GM18502 (cell line): ENCODE measurements around the gene CHST10.
"Not testable (repeated sequence)": the region's sequence is repeated elsewhere in the genome, so short reads cannot be mapped to it uniquely, and the experiment has no call there.

Experiments used
- ATAC-seq: cut with Tn5 transposase; IDR thresholded peaks from one replicate; pipeline ENCODE4 v1.9.1; 2021; ENCODE audit warnings: mild to moderate bottlenecking; ENCODE audit not compliant: unreplicated experiment, poor library complexity

The CHST10 gene

DNA sequence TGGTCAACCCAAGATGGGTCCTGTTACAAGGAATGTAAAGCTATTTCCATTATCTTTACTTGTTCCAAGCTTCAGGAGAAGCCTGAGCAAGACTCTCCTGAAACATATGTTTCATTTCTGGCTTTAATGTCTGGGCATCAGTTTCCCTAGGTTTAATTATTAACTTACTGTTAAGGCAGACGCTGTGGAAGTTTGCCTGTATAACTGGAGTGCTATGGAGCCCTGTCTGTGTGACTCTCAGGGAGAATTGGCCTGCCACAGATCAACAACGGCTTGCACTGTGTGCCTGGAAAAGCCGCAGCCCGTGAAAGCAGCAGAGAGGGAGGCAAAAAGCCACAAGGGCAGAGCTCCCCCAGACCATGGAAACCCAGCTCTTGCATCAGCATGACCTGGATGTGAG lies 73.0 kb downstream of the CHST10 start:
- ATAC-seq, result no peak

DNA sequence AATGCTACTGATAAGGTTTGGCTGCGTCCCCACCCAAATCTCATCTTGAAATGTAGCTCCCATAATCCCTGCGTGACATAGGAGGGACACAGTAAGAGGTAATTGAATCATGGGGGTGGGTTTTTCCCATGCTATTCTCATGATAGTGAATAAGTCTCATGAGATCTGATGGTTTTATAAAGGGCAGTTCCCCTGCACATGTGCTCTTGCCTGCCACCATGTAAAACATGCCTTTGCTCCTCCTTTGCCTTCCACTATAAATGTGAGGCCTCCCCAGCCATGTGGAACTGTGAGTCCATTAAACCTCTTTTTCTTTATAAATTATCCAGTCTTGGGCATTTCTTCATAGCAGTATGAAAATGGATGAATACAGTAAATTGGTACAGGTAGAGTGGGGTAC lies 75.0 kb downstream of the CHST10 start:
- ATAC-seq, result not testable (repeated sequence)
